Measurements from ENCODE around the gene PROKR1.

DNA sequence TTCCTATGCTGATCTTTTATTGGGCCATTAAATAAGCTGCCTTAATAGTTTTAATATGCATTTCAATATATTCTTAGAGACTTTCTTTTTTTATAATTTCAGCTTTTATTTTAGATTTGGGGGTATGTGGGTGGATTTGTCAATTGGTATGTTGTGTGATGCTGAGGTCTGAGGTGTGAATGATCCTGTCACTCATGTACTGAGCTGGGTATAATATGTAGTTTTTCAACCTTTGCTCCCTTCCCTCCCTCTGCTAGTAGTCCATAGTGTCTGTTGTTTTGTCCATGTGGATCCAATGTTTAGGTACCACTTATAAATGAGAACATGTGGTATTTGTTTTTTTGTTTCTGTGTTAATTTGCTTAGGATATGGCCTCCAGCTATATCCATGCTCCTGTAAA, 35.5 kb upstream of the PROKR1 start:
- TF ChIP-seq, protein P1, sequence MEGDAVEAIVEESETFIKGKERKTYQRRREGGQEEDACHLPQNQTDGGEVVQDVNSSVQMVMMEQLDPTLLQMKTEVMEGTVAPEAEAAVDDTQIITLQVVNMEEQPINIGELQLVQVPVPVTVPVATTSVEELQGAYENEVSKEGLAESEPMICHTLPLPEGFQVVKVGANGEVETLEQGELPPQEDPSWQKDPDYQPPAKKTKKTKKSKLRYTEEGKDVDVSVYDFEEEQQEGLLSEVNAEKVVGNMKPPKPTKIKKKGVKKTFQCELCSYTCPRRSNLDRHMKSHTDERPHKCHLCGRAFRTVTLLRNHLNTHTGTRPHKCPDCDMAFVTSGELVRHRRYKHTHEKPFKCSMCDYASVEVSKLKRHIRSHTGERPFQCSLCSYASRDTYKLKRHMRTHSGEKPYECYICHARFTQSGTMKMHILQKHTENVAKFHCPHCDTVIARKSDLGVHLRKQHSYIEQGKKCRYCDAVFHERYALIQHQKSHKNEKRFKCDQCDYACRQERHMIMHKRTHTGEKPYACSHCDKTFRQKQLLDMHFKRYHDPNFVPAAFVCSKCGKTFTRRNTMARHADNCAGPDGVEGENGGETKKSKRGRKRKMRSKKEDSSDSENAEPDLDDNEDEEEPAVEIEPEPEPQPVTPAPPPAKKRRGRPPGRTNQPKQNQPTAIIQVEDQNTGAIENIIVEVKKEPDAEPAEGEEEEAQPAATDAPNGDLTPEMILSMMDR (IDR thresholded peaks at IDR 0.05 in 8 of 11, conservative IDR thresholded peaks at IDR 0.05 in 3 of 11) = no peak
- no peak for TF ChIP-seq POLR2A (IDR thresholded peaks at IDR 0.05)
- no peak for TF ChIP-seq POLR2AphosphoS5 (IDR thresholded peaks at IDR 0.05)

Data from spleen (tissue), 7 donors.